RWPE1 (cell line): Measurements from ENCODE around the gene ABCC8.

Experiments
- CTCF ChIA-PET: fragments of 350-600 bp; sonication (Branson Sonifier 250); formaldehyde crosslinking; extraction: SDS; loops from one replicate; lab custom pipeline; 2021; lab: Yijun Ruan, JAX
- POLR2A ChIA-PET: fragments of 400-600 bp; formaldehyde crosslinking; extraction: SDS; loops from one replicate; lab custom pipeline; 2020; ENCODE audit warnings: antibody characterized with exemption; ENCODE audit not compliant: low non-redundant PET; lab: Yijun Ruan, JAX
- DNase-seq: peaks from one replicate; pipeline ENCODE4 v3.0.0; 2012; ENCODE audit warnings: low spot score
- H3K27ac ChIP-seq: fragments of 450-650 bp; 2 replicates; pipeline ENCODE4 v1.5.1; 2017
- CTCF ChIP-seq: fragments of 450-650 bp; conservative IDR thresholded peaks from 2 replicates; pipeline ENCODE4 v1.5.1; 2017; ENCODE audit warnings: low read depth, mild to moderate bottlenecking

The ABCC8 gene

GRCh38 chr11:17393472-17393871 lies 83.2 kb downstream of the ABCC8 start:
- ChIA-PET CTCF (interaction anchor here (0.7 kb wide), 1 partner anchor 9 kb away, joined by 3 read pairs; no protein-coding TSS in a partner anchor), POLR2A (no interaction called here)
- no peak for DNase-seq

GRCh38 chr11:17392872-17393271 lies 83.8 kb downstream of the ABCC8 start:
- CTCF ChIA-PET, result interaction anchor here (1.1 kb wide), 1 partner anchor 9 kb away, joined by 4 read pairs; no protein-coding TSS in a partner anchor
- no peak for TF ChIP-seq CTCF
- POLR2A ChIA-PET, result no interaction called here
- no peak for DNase-seq
- H3K27ac ChIP-seq, result no peak overlapping the region

More at GRCh38 chr11:17393472-17393871, 83.2 kb downstream of the ABCC8 start:
- no peak overlapping the region for H3K27ac ChIP-seq
- TF ChIP-seq CTCF, result no peak

- POLR2A ChIA-PET, result no interaction called here
- CTCF ChIA-PET, result interaction anchor here (0.6 to 1.1 kb wide), 2 partner anchors 8 to 336 kb away, joined by 4 read pairs; no protein-coding TSS in a partner anchor
- no peak overlapping the region for H3K27ac ChIP-seq
- no peak for TF ChIP-seq CTCF
- DNase-seq, result no peak
These were observed 84.9 kb downstream of the ABCC8 start for GRCh38 chr11:17391493-17392355.

- no peak for TF ChIP-seq CTCF
- H3K27ac ChIP-seq, result no peak overlapping the region
- DNase-seq, result no peak
- CTCF ChIA-PET, result interaction anchor here (0.5 to 2.1 kb wide), 3 partner anchors 109 to 1192 kb away, joined by 3 to 9 read pairs (median 3); no protein-coding TSS in a partner anchor
- POLR2A ChIA-PET, result no interaction called here
These were observed 86.5 kb downstream of the ABCC8 start for GRCh38 chr11:17389957-17390649.

- ChIA-PET POLR2A (no interaction called here), CTCF (interaction anchor here (0.8 to 2.1 kb wide), 4 partner anchors 10 to 139 kb away, joined by 3 to 9 read pairs (median 5); no protein-coding TSS in a partner anchor)
- peak; percentile 75 for TF ChIP-seq CTCF
- peak; percentile 77 for DNase-seq
- H3K27ac ChIP-seq, result no peak overlapping the region
These were observed 87.3 kb downstream of the ABCC8 start for GRCh38 chr11:17389211-17389956.
